Measurements from ENCODE around the gene RAB15.

DNA sequence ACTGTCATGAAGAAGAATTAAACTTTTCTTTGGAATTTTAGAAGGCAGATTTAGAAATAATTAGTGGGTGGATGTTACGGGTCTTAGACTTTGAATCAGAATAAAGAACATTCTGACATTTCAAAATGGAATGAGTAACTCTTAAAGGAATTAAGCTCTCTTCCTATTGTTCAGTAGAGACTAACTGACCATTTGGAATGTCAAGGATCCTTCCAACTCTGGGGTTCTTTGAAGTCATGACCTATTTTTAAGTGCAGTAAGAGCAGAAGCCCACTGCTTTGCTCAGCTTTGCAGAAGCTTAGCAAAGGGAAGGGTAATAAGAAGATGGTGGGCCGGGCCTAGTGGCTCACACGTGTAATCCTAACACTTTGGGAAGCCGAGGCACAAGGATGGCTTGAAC lies 53.9 kb downstream of the RAB15 start:
- TF ChIP-seq, protein P1, sequence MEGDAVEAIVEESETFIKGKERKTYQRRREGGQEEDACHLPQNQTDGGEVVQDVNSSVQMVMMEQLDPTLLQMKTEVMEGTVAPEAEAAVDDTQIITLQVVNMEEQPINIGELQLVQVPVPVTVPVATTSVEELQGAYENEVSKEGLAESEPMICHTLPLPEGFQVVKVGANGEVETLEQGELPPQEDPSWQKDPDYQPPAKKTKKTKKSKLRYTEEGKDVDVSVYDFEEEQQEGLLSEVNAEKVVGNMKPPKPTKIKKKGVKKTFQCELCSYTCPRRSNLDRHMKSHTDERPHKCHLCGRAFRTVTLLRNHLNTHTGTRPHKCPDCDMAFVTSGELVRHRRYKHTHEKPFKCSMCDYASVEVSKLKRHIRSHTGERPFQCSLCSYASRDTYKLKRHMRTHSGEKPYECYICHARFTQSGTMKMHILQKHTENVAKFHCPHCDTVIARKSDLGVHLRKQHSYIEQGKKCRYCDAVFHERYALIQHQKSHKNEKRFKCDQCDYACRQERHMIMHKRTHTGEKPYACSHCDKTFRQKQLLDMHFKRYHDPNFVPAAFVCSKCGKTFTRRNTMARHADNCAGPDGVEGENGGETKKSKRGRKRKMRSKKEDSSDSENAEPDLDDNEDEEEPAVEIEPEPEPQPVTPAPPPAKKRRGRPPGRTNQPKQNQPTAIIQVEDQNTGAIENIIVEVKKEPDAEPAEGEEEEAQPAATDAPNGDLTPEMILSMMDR (IDR thresholded peaks at IDR 0.05): no peak
- TF ChIP-seq POLR2AphosphoS5 (IDR thresholded peaks at IDR 0.05) (no peak), POLR2A (IDR thresholded peaks at IDR 0.05) (no peak)

Measured in gastroesophageal sphincter (tissue), 3 donors.